IMR-90 (cell line): ENCODE results near the gene PALM. TPM values are rescaled to one million over a fixed set of nuclear protein-coding genes. Genes with fewer than 3 reads are reported as not detected.

Experiments used
- ATAC-seq: fragments of 200-7000 bp; cut with Tn5 transposase; 2 replicates; pipeline ENCODE4 v1.9.1; 2020; ENCODE audit warnings: low read depth, mild to moderate bottlenecking, moderate library complexity
- BruUV-seq: library from RNA; stranded (reverse); fragments of 400-500 nt; replicated peaks from 2 replicates; lab custom pipeline; 2021; lab: Mats Ljungman, UMichigan
- CTCF ChIA-PET: fragments of 300-600 bp; formaldehyde crosslinking; extraction: SDS; loops from one replicate; lab custom pipeline; 2021; ENCODE audit warnings: antibody characterized with exemption; lab: Yijun Ruan, JAX
- POLR2A ChIA-PET: fragments of 300-600 bp; sonication (Branson Sonifier 250); formaldehyde crosslinking; loops from one replicate; lab custom pipeline; 2022; ENCODE audit warnings: antibody characterized with exemption; ENCODE audit not compliant: unreplicated experiment; lab: Charles Lee
- DNase-seq: peaks from one replicate; pipeline ENCODE4 v3.0.0; 2013
- H2AFZ ChIP-seq: replicated peaks from 2 replicates; pipeline ENCODE3; 2013; ENCODE audit warnings: low read length, mild to moderate bottlenecking; ENCODE audit not compliant: poor library complexity
- H2AK5ac ChIP-seq: 2 replicates; pipeline ENCODE4 v1.6.1; 2013; ENCODE audit warnings: low read depth, low read length, inconsistent platforms
- H2AK9ac ChIP-seq: replicated peaks from 2 replicates; pipeline ENCODE3; 2013; ENCODE audit warnings: mild to moderate bottlenecking, low read depth, low read length, moderate library complexity; ENCODE audit not compliant: poor library complexity
- H2BK120ac ChIP-seq: 2 replicates; pipeline ENCODE4 v1.6.1; 2013; ENCODE audit warnings: low read depth, low read length, inconsistent platforms
- H2BK15ac ChIP-seq: 3 replicates; pipeline ENCODE4 v1.6.1; 2013; ENCODE audit warnings: low read depth, low read length, inconsistent platforms
- H2BK20ac ChIP-seq: 2 replicates; pipeline ENCODE4 v1.6.1; 2013; ENCODE audit warnings: low read depth, mild to moderate bottlenecking, inconsistent platforms, low read length, moderate library complexity
- H2BK5ac ChIP-seq: 2 replicates; pipeline ENCODE4 v1.6.1; 2013; ENCODE audit warnings: mild to moderate bottlenecking, low read depth, low read length, inconsistent platforms; ENCODE audit not compliant: poor library complexity, severe bottlenecking
- H3K14ac ChIP-seq: replicated peaks from 2 replicates; pipeline ENCODE4 v1.6.1; 2013; ENCODE audit warnings: low read depth, low read length, inconsistent platforms
- H3K18ac ChIP-seq: 2 replicates; pipeline ENCODE4 v1.6.1; 2013; ENCODE audit warnings: low read depth, low read length, control low read depth
- H3K23ac ChIP-seq: 2 replicates; pipeline ENCODE4 v1.6.1; 2013; ENCODE audit warnings: low read depth, low read length, inconsistent platforms
- H3K27ac ChIP-seq: 2 replicates; pipeline ENCODE4 v1.5.1; 2013; ENCODE audit warnings: mild to moderate bottlenecking, control low read depth, low read length; ENCODE audit not compliant: insufficient read depth
- H3K27me3 ChIP-seq: 2 replicates; pipeline ENCODE4 v1.6.1; 2013; ENCODE audit warnings: low read length; ENCODE audit not compliant: control insufficient read depth, insufficient read depth
- H3K36me3 ChIP-seq: 2 replicates; pipeline ENCODE4 v1.6.1; 2013; ENCODE audit warnings: low read length, mixed read lengths; ENCODE audit not compliant: control insufficient read depth, insufficient read depth
- H3K4ac ChIP-seq: 2 replicates; pipeline ENCODE4 v1.6.1; 2013; ENCODE audit warnings: low read depth, low read length, inconsistent platforms
- H3K4me1 ChIP-seq: 2 replicates; pipeline ENCODE4 v1.6.1; 2013; ENCODE audit warnings: low read length, mixed read lengths; ENCODE audit not compliant: control insufficient read depth, insufficient read depth
- H3K4me2 ChIP-seq: 2 replicates; pipeline ENCODE4 v1.6.1; 2013; ENCODE audit warnings: low read depth, mild to moderate bottlenecking, control low read depth, low read length, moderate library complexity
- H3K4me3 ChIP-seq: 2 replicates; pipeline ENCODE4 v1.5.1; 2013; ENCODE audit warnings: low read depth, mild to moderate bottlenecking, control low read depth, low read length, moderate library complexity; ENCODE audit not compliant: insufficient read depth
- H3K56ac ChIP-seq: 2 replicates; pipeline ENCODE4 v1.6.1; 2013; ENCODE audit warnings: low read length, inconsistent platforms; ENCODE audit not compliant: insufficient read depth; ENCODE audit errors: extremely low read depth
- H3K79me1 ChIP-seq, 2 experiments: 2 replicates each; pipeline ENCODE4 v1.6.1; 2013; ENCODE audit warnings: low read length in 2 of 2, inconsistent platforms in 1 of 2, low read depth in 1 of 2
- H3K9ac ChIP-seq: 2 replicates; pipeline ENCODE4 v1.6.1; 2013; ENCODE audit warnings: low read depth, low read length, control low read depth
- H3K9me1 ChIP-seq: 2 replicates; pipeline ENCODE4 v1.6.1; 2013; ENCODE audit warnings: low read length, inconsistent platforms; ENCODE audit not compliant: insufficient read depth
- H3K9me3 ChIP-seq: 2 replicates; pipeline ENCODE4 v1.6.1; 2013; ENCODE audit warnings: low read length; ENCODE audit not compliant: control insufficient read depth, insufficient read depth
- H4K20me1 ChIP-seq: 2 replicates; pipeline ENCODE4 v1.6.1; 2013; ENCODE audit warnings: low read length, inconsistent platforms; ENCODE audit not compliant: insufficient read depth
- H4K5ac ChIP-seq: 2 replicates; pipeline ENCODE4 v1.6.1; 2013; ENCODE audit warnings: mild to moderate bottlenecking, low read depth, low read length, control low read depth
- H4K8ac ChIP-seq, 2 experiments: 2 replicates each; pipeline ENCODE4 v1.6.1; 2013; ENCODE audit warnings: low read depth in 2 of 2, low read length in 2 of 2, control low read depth in 1 of 2, inconsistent platforms in 1 of 2
- H4K91ac ChIP-seq: 2 replicates; pipeline ENCODE4 v1.6.1; 2013; ENCODE audit warnings: low read depth, low read length, inconsistent platforms; ENCODE audit not compliant: insufficient read depth
- BHLHE40 ChIP-seq: fragments of 150-350 bp; IDR thresholded peaks from 2 replicates; pipeline ENCODE4 v1.6.1; 2016; ENCODE audit warnings: mild to moderate bottlenecking, low read depth, low read length
- CEBPB ChIP-seq: IDR thresholded peaks from 2 replicates; pipeline ENCODE4 v1.6.1; 2012; ENCODE audit warnings: low read depth, low read length, improper control_type of control experiment
- CHD1 ChIP-seq: IDR thresholded peaks from 2 replicates; pipeline ENCODE4 v1.6.1; 2012; ENCODE audit warnings: low read depth, low read length, improper control_type of control experiment
- FOS ChIP-seq: fragments of 150-350 bp; IDR thresholded peaks from 2 replicates; pipeline ENCODE4 v1.6.1; 2016; ENCODE audit warnings: low read depth, low read length
- MAFK ChIP-seq: IDR thresholded peaks from 2 replicates; pipeline ENCODE4 v1.6.1; 2012; ENCODE audit warnings: low read depth, low read length, improper control_type of control experiment
- MXI1 ChIP-seq: IDR thresholded peaks from 2 replicates; pipeline ENCODE4 v1.6.1; 2012; ENCODE audit warnings: low read depth, mild to moderate bottlenecking, low read length, moderate library complexity, borderline replicate concordance
- NFE2L2 ChIP-seq: fragments of 150-350 bp; IDR thresholded peaks from 2 replicates; pipeline ENCODE4 v1.6.1; 2016; ENCODE audit warnings: low read depth, mild to moderate bottlenecking, low read length
- POLR2A ChIP-seq: IDR thresholded peaks from 2 replicates; pipeline ENCODE4 v1.6.1; 2012; ENCODE audit warnings: mild to moderate bottlenecking, low read depth, low read length
- RAD21 ChIP-seq: IDR thresholded peaks from 2 replicates; pipeline ENCODE4 v1.6.1; 2012; ENCODE audit warnings: low read length, improper control_type of control experiment
- RCOR1 ChIP-seq: IDR thresholded peaks from 2 replicates; pipeline ENCODE4 v1.6.1; 2012; ENCODE audit warnings: mild to moderate bottlenecking, low read length, improper control_type of control experiment; ENCODE audit not compliant: insufficient replicate concordance
- RFX5 ChIP-seq: IDR thresholded peaks from 2 replicates; pipeline ENCODE4 v1.8.0; 2012; ENCODE audit warnings: low read depth, mild to moderate bottlenecking, low read length, moderate library complexity
- SMC3 ChIP-seq: fragments of 150-350 bp; IDR thresholded peaks from 2 replicates; pipeline ENCODE4 v1.6.1; 2016; ENCODE audit warnings: low read depth, mild to moderate bottlenecking, antibody characterized with exemption, low read length, moderate library complexity
- WGBS, 2 experiments: methylation state at CpG; one replicate each; pipeline versions ENCODE4 v1.1.5 to v1.1.7; 2013; ENCODE audit warnings: missing lambda C conversion rate in 2 of 2; ENCODE audit not compliant: insufficient read length in 1 of 2; ENCODE audit errors: extremely low coverage in 2 of 2; 5-methylcytosine and 5-hydroxymethylcytosine counted together
- dilution Hi-C: fragments of 300-500 bp; cut with HindIII; formaldehyde crosslinking; loops from one replicate; pipeline ENCODE4 v1.14.3; 2018; ENCODE audit warnings: low sequenced_read_pairs; ENCODE audit not compliant: unreplicated experiment
- in situ Hi-C: fragments of 300-500 bp; cut with MboI; formaldehyde crosslinking; loops from 3 replicates; pipeline ENCODE4 v1.14.3; 2019; ENCODE audit warnings: low sequenced_read_pairs, inconsistent platforms, mixed read lengths
- intact Hi-C: fragments of 100-400 bp; cut with micrococcal nuclease; formaldehyde crosslinking; loops from 2 replicates; pipeline ENCODE4 v1.10.0; 2022
- polyA plus RNA-seq, 3 experiments: library from polyadenylated mRNA; depleted of rRNA; stranded (reverse); fragments of >200 nt; gene quantifications; 2 replicates each; pipeline ENCODE4 v1.2.3, GENCODE V29; 2012; ENCODE audit warnings: low replicate concordance in 1 of 3
- total RNA-seq: library from RNA; depleted of rRNA; stranded (reverse); fragments of >200 nt; gene quantifications from 2 replicates; pipeline ENCODE4 v1.2.3, GENCODE V29; 2012
- TF ChIP-seq, protein P1 (sequence below): conservative IDR thresholded peaks from 2 replicates; pipeline ENCODE4 v1.5.1; 2012; ENCODE audit warnings: mild to moderate bottlenecking, low read depth, low read length, improper control_type of control experiment
- TF ChIP-seq, protein P2 (sequence below): fragments of 150-350 bp; IDR thresholded peaks from 2 replicates; pipeline ENCODE4 v1.6.1; 2016; ENCODE audit warnings: low read depth, mild to moderate bottlenecking, low read length, moderate library complexity, borderline replicate concordance

The PALM gene
- total and polyA plus RNA-seq, 2 of the 4 experiments (the other 2 are of a cell fraction) = 2.2 to 7.4 TPM

GRCh38 chr19:780935-781334, 72.2 kb downstream of the PALM start (continued):
- no peak for TF ChIP-seq SMC3
- no peak for TF ChIP-seq CHD1
- no peak for TF ChIP-seq BHLHE40
- TF ChIP-seq MAFK = no peak
- TF ChIP-seq MXI1 = no peak
- no peak for TF ChIP-seq FOS

GRCh38 chr19:781800-782184, 73.1 kb downstream of the PALM start:
- in situ Hi-C loops (no loop called here), intact Hi-C loops (loop anchor here (2.0 kb wide), 1 partner anchor 15 kb away; the partner anchor contains the start of gene PTBP1), dilution Hi-C loops (no loop called here)
- peaks cover 19% of the 10 kb centered on the region for H3K4me1 ChIP-seq
- H3K18ac ChIP-seq = peak overlapping the region; percentile 89
- peak overlapping the region; percentile 78 for H2AK9ac ChIP-seq
- peak overlapping the region; percentile 30; the same call in 1 of the 2 replicates for H3K56ac ChIP-seq
- peak overlapping the region; percentile 84 for H2BK20ac ChIP-seq
- H2AK5ac ChIP-seq = peak overlapping the region; percentile 98
- no peak for ATAC-seq
- no peak overlapping the region for H3K4me3 ChIP-seq
- H3K9ac ChIP-seq = no peak overlapping the region
- no peaks in the 10 kb centered on the region for H3K9me3 ChIP-seq
- H3K79me1 ChIP-seq = peaks cover 2 to 38% of the 10 kb centered on the region in 2 experiments; a peak in 2 of 4 replicates
- peak overlapping the region; percentile 91 for H4K5ac ChIP-seq
- peak overlapping the region; percentile 96 for H4K91ac ChIP-seq
- H2BK5ac ChIP-seq = peak overlapping the region; percentile 33
- WGBS, 2 experiments = 95% methylated on average over 15 of the region's 19 CpGs; no CpG with 5 or more reads in 1 of the 2 experiments
- H3K9me1 ChIP-seq = peaks cover 15% of the 10 kb centered on the region
- H4K8ac ChIP-seq = peak overlapping the region; percentile 74 to 90; a peak in 2 of 4 replicates
- peak overlapping the region; percentile 54; the same call in 1 of the 3 replicates for H2BK15ac ChIP-seq
- no peaks in the 10 kb centered on the region for H3K27me3 ChIP-seq
- H3K4me2 ChIP-seq = no peak overlapping the region; the same call in 1 of the 2 replicates
- peaks cover 3% of the 10 kb centered on the region; the same call in 1 of the 2 replicates for H4K20me1 ChIP-seq
- peak overlapping the region; percentile 37; the same call in 1 of the 2 replicates for H3K27ac ChIP-seq
- H3K36me3 ChIP-seq = no peaks in the 10 kb centered on the region
- H3K23ac ChIP-seq = peak overlapping the region; percentile 79
- BruUV-seq = no TSS peak
- CTCF ChIA-PET = interaction anchor here (0.7 kb wide), 1 partner anchor 11 kb away, joined by 7 read pairs; no protein-coding TSS in a partner anchor
- peak overlapping the region; percentile 98 for H3K4ac ChIP-seq
- H2BK120ac ChIP-seq = peak overlapping the region; percentile 96
- peak overlapping the region; percentile 80 for H2AFZ ChIP-seq
- no peak for DNase-seq
- peak overlapping the region; percentile 93 for H3K14ac ChIP-seq
- POLR2A ChIA-PET = interaction anchor here (0.8 kb wide), 1 partner anchor 80 kb away, joined by 3 read pairs; no protein-coding TSS in a partner anchor
- TF ChIP-seq POLR2A (no peak), NFE2L2 (no peak), RAD21 (no peak), CEBPB (no peak), RFX5 (no peak), RCOR1 (no peak), CHD1 (no peak)
- TF ChIP-seq, protein P1, sequence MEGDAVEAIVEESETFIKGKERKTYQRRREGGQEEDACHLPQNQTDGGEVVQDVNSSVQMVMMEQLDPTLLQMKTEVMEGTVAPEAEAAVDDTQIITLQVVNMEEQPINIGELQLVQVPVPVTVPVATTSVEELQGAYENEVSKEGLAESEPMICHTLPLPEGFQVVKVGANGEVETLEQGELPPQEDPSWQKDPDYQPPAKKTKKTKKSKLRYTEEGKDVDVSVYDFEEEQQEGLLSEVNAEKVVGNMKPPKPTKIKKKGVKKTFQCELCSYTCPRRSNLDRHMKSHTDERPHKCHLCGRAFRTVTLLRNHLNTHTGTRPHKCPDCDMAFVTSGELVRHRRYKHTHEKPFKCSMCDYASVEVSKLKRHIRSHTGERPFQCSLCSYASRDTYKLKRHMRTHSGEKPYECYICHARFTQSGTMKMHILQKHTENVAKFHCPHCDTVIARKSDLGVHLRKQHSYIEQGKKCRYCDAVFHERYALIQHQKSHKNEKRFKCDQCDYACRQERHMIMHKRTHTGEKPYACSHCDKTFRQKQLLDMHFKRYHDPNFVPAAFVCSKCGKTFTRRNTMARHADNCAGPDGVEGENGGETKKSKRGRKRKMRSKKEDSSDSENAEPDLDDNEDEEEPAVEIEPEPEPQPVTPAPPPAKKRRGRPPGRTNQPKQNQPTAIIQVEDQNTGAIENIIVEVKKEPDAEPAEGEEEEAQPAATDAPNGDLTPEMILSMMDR = no peak
- TF ChIP-seq, protein P2, sequence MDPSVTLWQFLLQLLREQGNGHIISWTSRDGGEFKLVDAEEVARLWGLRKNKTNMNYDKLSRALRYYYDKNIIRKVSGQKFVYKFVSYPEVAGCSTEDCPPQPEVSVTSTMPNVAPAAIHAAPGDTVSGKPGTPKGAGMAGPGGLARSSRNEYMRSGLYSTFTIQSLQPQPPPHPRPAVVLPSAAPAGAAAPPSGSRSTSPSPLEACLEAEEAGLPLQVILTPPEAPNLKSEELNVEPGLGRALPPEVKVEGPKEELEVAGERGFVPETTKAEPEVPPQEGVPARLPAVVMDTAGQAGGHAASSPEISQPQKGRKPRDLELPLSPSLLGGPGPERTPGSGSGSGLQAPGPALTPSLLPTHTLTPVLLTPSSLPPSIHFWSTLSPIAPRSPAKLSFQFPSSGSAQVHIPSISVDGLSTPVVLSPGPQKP = no peak
